Activated CD8-positive, alpha-beta memory T cell treated with anti-CD3 and anti-CD28 coated beads, Interleukin-2, amount 10 ng/mL, durations not matched to agents 7 days and 5 days (primary cell): ENCODE data around the gene NME9. TPM values are rescaled to one million over a fixed set of nuclear protein-coding genes. Genes with fewer than 3 reads are reported as not detected.

ENCODE experiments used
- ATAC-seq: fragments of 150-1000 bp; cut with Tn5 transposase; one replicate; pipeline ENCODE4 v1.10.0; 2021; ENCODE audit warnings: moderate library complexity
- CTCF ChIA-PET: fragments of 350-600 bp; sonication (Branson Sonifier 250); formaldehyde crosslinking; loops from one replicate; lab custom pipeline; 2021; ENCODE audit warnings: antibody characterized with exemption; lab: Charles Lee
- DNase-seq: peaks from one replicate; pipeline ENCODE4 v3.0.0-alpha.2; 2020
- H3K27ac Mint-ChIP-seq: one replicate; pipeline ENCODE4 v1.8.0; 2021; ENCODE audit warnings: mild to moderate bottlenecking, mixed read lengths
- H3K27me3 Mint-ChIP-seq: one replicate; pipeline ENCODE4 v1.8.0; 2021; ENCODE audit warnings: mixed read lengths
- H3K36me3 Mint-ChIP-seq: one replicate; pipeline ENCODE4 v1.8.0; 2021; ENCODE audit warnings: mild to moderate bottlenecking, mixed read lengths
- H3K4me1 Mint-ChIP-seq: one replicate; pipeline ENCODE4 v1.8.0; 2021; ENCODE audit warnings: mixed read lengths
- H3K4me3 Mint-ChIP-seq: one replicate; pipeline ENCODE4 v1.8.0; 2021; ENCODE audit warnings: mild to moderate bottlenecking, moderate library complexity, mixed read lengths
- H3K9me3 Mint-ChIP-seq: one replicate; pipeline ENCODE4 v1.8.0; 2022; ENCODE audit warnings: low read depth, mixed read lengths
- total RNA-seq, 2 experiments: library from RNA; stranded (reverse); gene quantifications; one replicate each; pipeline ENCODE4 v1.2.3, GENCODE V29; 2021

Gene NME9
- total RNA-seq, 2 experiments from 2014 or later = not detected

DNA sequence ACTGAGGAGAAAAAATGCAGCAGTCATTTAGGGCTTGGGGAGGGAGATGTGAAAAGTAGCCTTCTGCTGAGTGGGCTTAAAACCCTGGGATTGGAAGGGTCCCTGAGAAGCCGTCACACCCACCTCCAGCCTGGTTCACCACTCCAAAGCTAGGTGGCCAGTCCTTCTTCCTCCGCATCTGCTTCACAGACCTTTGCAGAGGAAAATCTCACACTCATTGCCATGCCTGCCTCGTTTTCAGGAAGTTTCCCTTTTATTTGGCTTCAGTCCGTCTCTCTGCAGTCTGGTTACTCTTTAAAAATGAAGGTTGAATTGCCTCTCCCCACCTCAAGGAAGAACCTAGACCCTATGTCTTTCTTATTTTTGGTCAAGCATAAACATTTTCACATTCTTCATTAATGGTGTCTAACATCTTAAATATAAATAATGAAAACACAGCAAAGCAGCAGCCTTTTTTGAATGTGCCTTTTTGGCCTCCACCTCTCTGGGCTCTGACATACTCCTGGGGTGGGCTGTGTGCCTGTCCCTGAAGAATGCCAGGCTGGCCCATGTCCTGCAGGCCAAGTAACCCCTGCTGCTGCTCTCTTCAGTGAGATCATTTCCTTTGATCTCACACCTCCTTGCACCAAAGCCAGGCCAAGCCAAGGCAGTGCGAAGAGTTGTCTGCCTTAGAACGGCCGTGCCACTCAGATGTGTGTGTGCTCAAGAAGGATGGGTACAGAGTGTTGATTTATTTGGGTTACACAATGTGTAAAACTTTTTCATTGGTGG lies 29.7 kb upstream of the NME9 start:
- no peaks in the 10 kb centered on the region for H3K36me3 Mint-ChIP-seq
- no peaks in the 10 kb centered on the region for H3K9me3 Mint-ChIP-seq
- no peak for ATAC-seq
- H3K4me1 Mint-ChIP-seq = no peaks in the 10 kb centered on the region
- peaks cover 2% of the 10 kb centered on the region for H3K27me3 Mint-ChIP-seq
- DNase-seq = no peak
- H3K27ac Mint-ChIP-seq = no peak overlapping the region
- no peak overlapping the region for H3K4me3 Mint-ChIP-seq
- CTCF ChIA-PET = no interaction called here

DNA sequence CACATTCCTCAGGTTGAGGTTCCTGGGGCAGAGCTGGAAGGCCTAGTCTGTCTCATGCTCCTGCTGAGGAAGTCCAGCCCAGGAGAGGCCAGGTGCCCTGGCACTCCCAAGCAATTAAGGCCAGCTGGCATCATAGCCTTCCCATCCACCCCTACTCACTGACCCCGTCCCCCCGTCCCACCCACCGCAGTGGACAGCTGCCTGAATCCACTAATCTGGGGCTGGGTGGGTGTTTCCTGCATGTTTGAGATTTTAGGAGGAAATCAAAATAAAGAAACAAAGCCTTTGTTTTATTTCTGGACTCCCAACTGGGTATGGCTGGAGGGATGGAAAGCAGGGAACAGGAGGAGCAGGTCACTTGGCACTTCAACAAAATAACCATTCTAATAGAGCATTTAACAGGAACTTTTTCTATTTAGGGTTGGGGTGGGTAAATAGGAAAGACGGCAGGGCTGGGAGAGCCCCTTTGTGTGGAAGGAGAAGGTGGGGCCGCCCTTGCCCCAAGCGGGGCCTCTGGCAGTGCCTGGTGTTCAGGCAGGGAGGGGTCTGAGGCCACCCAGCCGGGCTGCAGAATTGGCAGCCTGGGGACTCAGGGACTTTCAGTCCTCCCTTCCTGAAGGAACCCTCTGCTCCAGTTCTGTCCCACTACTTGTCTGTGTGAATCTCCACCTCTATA lies 27.2 kb upstream of the NME9 start:
- Mint-ChIP-seq H3K36me3 (no peaks in the 10 kb centered on the region), H3K27ac (no peak overlapping the region), H3K4me3 (no peak overlapping the region), H3K4me1 (no peaks in the 10 kb centered on the region), H3K27me3 (peaks cover 11% of the 10 kb centered on the region), H3K9me3 (no peaks in the 10 kb centered on the region)
- CTCF ChIA-PET = no interaction called here
- ATAC-seq = no peak
- no peak for DNase-seq

DNA sequence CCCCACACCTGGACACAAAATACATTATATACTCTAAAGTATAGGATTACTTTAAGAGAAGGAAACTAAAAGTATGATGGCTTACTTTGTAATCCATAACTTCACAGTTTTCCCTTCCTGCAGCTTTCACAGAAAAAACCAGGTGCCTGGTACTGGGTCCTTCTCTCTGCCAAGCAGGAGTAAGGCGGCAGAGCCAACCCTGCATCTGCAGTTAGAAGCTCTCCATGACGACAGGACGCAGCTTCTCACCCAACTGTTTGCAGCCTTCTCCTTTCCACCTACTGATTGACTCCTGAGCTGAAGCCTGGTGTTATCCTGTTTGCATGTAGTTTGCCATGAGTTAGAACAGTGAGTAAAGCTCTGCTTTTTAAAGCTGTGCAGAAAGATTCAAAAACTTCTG lies 25.4 kb upstream of the NME9 start:
- Mint-ChIP-seq H3K36me3 (no peaks in the 10 kb centered on the region), H3K27me3 (peaks cover 25% of the 10 kb centered on the region), H3K9me3 (no peaks in the 10 kb centered on the region), H3K27ac (no peak overlapping the region), H3K4me3 (no peak overlapping the region), H3K4me1 (no peaks in the 10 kb centered on the region)
- CTCF ChIA-PET = no interaction called here
- ATAC-seq = no peak
- no peak for DNase-seq

DNA sequence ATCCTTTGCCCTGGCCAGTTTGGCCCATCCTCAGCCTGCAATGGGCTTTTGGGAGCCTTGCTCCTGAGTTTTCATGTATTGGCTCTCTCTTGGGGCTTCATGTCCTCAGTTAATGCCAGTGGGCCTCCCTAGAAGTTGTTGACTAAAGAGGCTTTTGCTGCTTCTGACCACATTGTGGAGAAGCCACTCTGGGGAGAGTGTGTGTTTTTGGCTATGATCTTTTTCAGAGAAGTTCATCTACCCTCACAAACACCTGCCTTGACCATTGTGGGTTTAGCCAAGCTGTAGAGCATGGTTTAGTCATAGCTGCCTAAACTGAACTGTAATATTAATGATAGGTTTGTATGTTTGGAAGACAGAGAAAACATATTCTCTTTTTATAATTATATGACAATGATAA lies 24.7 kb upstream of the NME9 start:
- ATAC-seq (no peak), DNase-seq (no peak)
- no peaks in the 10 kb centered on the region for H3K36me3 Mint-ChIP-seq
- H3K4me3 Mint-ChIP-seq = no peak overlapping the region
- H3K27me3 Mint-ChIP-seq = peaks cover 30% of the 10 kb centered on the region
- no peaks in the 10 kb centered on the region for H3K4me1 Mint-ChIP-seq
- CTCF ChIA-PET = no interaction called here
- H3K27ac Mint-ChIP-seq = no peak overlapping the region
- H3K9me3 Mint-ChIP-seq = no peaks in the 10 kb centered on the region

DNA sequence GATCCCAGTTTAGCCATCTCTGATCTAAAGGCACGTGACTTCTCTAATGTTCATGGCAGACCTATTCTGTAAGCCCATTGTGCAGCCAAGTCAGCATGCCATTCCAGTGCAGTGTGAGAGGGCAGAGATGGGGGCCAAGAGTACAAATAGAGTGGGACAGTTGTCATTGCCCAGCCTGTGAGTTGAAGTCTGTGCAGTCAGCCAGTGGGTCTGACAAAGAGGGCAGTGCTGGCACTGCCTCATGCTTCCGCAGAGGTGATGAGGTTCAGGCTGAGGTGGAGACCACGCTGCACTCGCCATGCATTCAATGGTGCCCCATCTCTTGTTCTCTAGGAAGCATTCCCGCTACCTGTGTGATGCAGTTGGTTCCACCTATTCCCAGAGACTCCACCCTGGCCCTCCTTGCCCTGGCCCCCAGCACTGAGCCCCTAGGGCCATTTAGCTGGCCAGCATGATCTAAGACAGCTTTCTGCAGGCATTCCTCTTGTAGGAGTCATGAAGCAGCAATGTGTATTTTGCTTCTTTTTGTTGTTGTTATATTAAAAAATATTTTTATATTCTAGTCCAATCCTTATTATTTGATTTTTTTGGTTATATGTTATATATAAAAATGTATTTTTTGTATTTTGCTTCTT lies 22.4 kb upstream of the NME9 start:
- ATAC-seq (no peak), DNase-seq (no peak)
- Mint-ChIP-seq H3K36me3 (peaks cover 2% of the 10 kb centered on the region), H3K27ac (no peak overlapping the region), H3K27me3 (peaks cover 46% of the 10 kb centered on the region), H3K9me3 (no peaks in the 10 kb centered on the region), H3K4me3 (no peak overlapping the region), H3K4me1 (peaks cover 6% of the 10 kb centered on the region)
- CTCF ChIA-PET = no interaction called here

DNA sequence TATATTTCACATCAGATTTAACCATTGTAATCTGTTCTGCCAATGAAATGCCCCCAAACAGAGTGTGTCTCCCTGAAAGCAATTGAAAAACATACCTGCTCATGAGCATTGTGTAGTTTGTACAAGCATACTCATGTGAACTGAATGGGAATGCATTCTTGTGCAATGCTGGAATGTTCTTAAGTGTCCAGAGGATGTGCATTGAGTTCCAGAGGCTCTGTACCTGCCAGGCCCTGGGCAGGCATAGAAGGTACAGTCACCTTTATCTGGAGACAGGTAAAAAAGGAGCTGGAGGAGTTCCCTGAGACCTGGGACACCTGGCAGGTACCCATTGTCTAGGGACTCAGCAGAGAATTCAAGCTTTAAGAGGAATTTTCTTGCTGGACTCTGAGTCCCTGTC lies 21.5 kb upstream of the NME9 start:
- Mint-ChIP-seq H3K36me3 (peaks cover 2% of the 10 kb centered on the region), H3K4me3 (no peak overlapping the region), H3K9me3 (no peaks in the 10 kb centered on the region), H3K27ac (no peak overlapping the region), H3K4me1 (peaks cover 7% of the 10 kb centered on the region), H3K27me3 (peaks cover 54% of the 10 kb centered on the region)
- no peak for ATAC-seq
- DNase-seq = no peak
- CTCF ChIA-PET = interaction anchor here (1.3 to 1.4 kb wide), 2 partner anchors 22 to 564 kb away, joined by 3 read pairs; no protein-coding TSS in a partner anchor

DNA sequence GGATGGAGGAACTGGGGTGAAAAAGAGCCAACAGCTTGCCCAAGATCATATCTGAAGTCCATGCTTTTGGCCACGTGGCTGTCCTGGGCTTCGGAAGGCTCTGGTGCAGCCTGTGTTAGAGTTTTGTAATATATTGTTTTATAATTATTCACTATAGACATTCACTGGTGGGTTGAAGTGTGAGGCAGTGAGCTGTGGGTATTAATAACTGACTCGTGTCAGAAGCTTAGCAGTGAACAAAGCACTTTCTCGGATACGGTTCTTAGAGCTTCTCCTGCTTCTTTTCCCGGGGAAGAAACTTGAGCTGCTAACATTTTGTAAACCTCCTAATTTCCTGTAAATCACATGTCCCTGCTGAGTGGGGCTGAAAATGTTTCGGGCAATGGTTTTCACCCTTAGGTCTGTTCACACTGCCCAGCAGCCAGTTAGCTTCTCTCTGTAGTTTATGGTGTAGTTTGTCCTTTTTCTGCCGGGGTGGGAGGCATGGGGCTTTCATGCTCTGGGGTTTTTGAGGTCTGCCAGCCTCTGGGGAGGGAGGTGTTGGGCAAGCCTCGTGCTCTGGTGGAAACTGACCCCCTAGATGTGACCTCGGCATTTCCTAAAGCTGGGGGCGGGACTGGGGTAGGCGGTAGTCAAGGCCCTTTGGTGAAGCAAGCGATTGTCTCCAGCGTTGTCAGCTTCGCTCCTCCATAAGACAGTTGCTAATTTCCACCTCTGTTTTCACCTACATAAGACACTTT lies 20.4 kb upstream of the NME9 start:
- CTCF ChIA-PET = interaction anchor here (1.3 to 1.4 kb wide), 2 partner anchors 21 to 566 kb away, joined by 3 read pairs; no protein-coding TSS in a partner anchor
- H3K4me3 Mint-ChIP-seq = no peak overlapping the region
- H3K4me1 Mint-ChIP-seq = peaks cover 7% of the 10 kb centered on the region

DNA sequence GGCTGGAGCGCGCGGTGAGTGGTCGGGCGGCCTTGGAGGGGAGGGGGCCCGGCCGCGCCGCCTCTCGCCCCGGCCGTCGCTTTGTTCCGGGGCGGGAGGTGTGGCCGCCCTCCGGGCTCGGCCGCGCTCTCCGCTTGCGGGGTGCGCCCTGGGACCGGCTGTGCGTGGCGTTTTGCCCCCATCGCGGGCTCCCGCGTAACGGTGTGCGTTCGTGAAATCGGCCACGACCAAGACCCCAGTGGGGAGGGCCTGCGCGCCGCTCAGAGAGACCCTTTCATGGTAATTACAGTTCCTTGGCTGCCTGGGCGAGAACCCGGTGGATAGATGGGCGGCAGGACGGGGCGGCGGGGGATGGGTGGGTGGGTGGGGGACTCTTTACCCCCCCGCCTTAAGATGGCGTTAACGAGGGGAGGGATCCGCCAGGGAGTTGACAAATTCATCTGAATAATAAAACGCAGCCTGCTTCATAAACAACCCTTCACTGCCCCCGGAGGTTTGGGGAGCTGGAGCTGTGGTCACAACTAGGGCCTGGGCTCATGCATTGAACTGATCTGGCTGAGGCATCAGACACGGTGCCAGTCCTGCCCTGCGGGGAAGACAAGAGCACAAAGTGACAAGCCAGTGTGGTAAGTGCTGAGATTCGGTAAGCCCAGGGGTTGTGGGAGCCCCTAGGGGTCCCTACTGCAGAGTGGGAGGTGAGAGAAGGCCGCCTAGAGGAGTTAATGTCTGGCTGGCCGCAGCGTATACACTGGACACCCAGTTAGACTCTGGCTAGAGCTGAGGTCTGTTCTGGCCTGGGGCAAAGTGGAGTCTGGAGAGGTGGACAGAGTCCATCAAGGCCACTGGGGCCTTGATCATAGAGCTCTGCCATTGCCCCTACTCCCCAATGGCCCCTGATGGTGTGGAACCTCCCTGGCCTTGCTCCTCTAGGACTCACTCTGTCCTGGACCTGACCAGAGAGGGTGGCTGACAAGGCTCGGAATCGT lies 19.4 kb upstream of the NME9 start:
- Mint-ChIP-seq H3K9me3 (no peaks in the 10 kb centered on the region), H3K4me3 (no peak overlapping the region), H3K36me3 (peaks cover 2% of the 10 kb centered on the region), H3K4me1 (peaks cover 7% of the 10 kb centered on the region), H3K27me3 (peaks cover 55% of the 10 kb centered on the region), H3K27ac (no peak overlapping the region)
- peak; percentile 6 for ATAC-seq
- no peak for DNase-seq
- CTCF ChIA-PET = no interaction called here

More for the DNA sequence above, 20.4 kb upstream of the NME9 start:
- Mint-ChIP-seq H3K27me3 (peaks cover 58% of the 10 kb centered on the region), H3K27ac (no peak overlapping the region), H3K9me3 (no peaks in the 10 kb centered on the region), H3K36me3 (peaks cover 2% of the 10 kb centered on the region)
- DNase-seq (no peak), ATAC-seq (no peak)

DNA sequence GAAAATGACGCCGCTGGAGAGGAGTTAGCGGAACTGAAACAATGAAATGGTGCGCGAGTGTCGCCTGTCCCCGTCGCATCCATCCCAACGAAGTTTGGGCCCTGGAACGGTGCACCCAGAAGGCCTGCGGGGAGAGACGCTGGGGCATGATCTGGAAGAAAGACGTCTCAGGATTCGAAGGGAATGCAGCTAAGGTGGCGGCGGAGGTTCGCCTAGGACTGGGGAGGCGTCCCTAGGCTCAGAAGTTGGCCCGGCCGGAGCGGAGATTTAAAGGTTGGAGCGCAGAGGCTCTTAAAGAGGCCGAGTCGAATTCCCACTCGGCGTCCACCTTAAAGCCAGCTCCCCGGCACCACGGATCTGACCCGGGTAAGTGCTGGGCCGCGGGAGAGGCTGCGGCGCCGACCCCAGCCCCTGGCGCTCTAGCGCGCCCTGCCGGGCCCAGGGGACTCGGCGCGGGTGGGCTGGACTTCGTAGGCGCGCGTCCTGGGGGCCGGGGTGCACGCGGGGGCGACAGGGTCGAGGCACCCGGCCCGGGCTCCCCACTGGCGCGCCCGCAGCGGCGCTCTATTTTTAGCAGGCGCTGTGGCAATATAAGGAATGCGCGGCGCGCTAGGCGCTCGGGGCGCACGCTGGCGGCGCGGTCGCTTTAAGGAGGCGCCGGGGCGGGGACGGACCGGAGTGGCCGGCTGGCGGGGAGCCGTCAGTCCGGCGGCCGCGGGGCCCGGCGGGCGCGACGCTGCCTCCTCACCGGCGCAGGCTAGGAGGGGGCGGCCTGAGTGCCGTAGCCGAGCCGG lies 18.5 kb upstream of the NME9 start, which contains the start of gene MRAS:
MRAS (plus strand) TSS at position 620 of the 794 bp plus-strand sequence. CDS start 24,305 bp downstream, outside the sequence.
- peaks cover 51% of the 10 kb centered on the region for H3K27me3 Mint-ChIP-seq
- CTCF ChIA-PET = interaction anchor here (1.1 to 1.6 kb wide), 3 partner anchors 19 to 167 kb away, joined by 4 to 5 read pairs (median 4); partner anchors contain the start of gene ARMC8
- H3K4me3 Mint-ChIP-seq = peak within 1 kb of the TSS; percentile 79
- ATAC-seq (peak; percentile 66), DNase-seq (no peak)
- H3K9me3 Mint-ChIP-seq = no peaks in the 10 kb centered on the region
- peaks cover 2% of the 10 kb centered on the region for H3K36me3 Mint-ChIP-seq
- peaks cover 7% of the 10 kb centered on the region for H3K4me1 Mint-ChIP-seq
- peak within 1 kb of the TSS; percentile 17 for H3K27ac Mint-ChIP-seq

DNA sequence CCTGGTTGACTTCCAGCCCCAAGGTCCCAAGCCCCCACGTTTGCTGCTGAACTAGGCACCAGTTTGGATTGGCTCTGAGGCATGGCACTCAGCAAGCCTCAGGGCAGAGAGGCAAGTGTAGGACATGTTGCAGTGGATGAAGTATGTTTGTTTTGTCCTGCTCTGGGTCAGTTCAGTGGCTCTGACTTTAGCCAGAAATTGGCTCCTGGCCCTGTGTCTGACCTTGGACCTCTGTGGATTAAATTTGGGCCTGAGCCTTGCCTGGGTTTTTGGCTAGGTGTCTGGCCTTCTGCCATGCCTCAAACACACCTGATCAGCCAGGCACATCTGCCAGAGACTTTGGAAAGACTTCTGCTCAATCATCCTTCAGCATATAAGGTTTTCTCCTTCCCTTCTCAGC lies 15.1 kb upstream of the NME9 start:
- Mint-ChIP-seq H3K36me3 (peaks cover 2% of the 10 kb centered on the region), H3K27ac (no peak overlapping the region), H3K4me1 (peaks cover 7% of the 10 kb centered on the region), H3K4me3 (no peak overlapping the region), H3K9me3 (no peaks in the 10 kb centered on the region), H3K27me3 (peaks cover 37% of the 10 kb centered on the region)
- CTCF ChIA-PET = no interaction called here
- ATAC-seq (no peak), DNase-seq (no peak)

DNA sequence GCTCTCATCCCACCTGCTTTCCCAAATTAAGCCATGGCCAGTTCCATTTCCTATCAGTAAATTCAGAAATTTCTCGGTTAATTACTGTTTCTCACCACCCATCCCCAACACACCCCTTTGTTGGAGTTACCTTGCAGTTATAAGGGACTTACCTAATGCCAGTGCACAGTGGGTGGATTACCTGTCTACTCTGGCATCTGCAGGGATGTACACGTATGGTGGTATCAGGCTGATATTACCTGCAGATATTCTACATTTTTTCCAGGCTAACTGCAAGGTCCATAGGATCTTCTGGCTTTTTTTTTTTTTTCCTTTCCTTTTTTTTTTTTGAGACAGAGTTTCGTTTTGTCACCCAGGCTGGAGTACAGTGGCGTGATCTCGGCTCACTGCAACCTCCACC lies 10.9 kb upstream of the NME9 start:
- Mint-ChIP-seq H3K9me3 (no peaks in the 10 kb centered on the region), H3K4me3 (no peak overlapping the region), H3K36me3 (no peaks in the 10 kb centered on the region), H3K4me1 (no peaks in the 10 kb centered on the region), H3K27ac (no peak overlapping the region), H3K27me3 (peaks cover 7% of the 10 kb centered on the region)
- ATAC-seq (no peak), DNase-seq (no peak)
- CTCF ChIA-PET = interaction anchor here (1.5 kb wide), 1 partner anchor 23 kb away, joined by 3 read pairs; no protein-coding TSS in a partner anchor
